RWPE1 (cell line): ENCODE data around the gene ATP5ME.

Experiments used
- CTCF ChIA-PET: fragments of 350-600 bp; sonication (Branson Sonifier 250); formaldehyde crosslinking; extraction: SDS; loops from one replicate; lab custom pipeline; 2021; lab: Yijun Ruan, JAX
- POLR2A ChIA-PET: fragments of 400-600 bp; formaldehyde crosslinking; extraction: SDS; loops from one replicate; lab custom pipeline; 2020; ENCODE audit warnings: antibody characterized with exemption; ENCODE audit not compliant: low non-redundant PET; lab: Yijun Ruan, JAX
- DNase-seq: peaks from one replicate; pipeline ENCODE4 v3.0.0; 2012; ENCODE audit warnings: low spot score
- H3K27ac ChIP-seq: fragments of 450-650 bp; 2 replicates; pipeline ENCODE4 v1.5.1; 2017
- TF ChIP-seq, protein P1 (sequence below): fragments of 450-650 bp; conservative IDR thresholded peaks from 2 replicates; pipeline ENCODE4 v1.5.1; 2017; ENCODE audit warnings: low read depth, mild to moderate bottlenecking

Gene ATP5ME

DNA sequence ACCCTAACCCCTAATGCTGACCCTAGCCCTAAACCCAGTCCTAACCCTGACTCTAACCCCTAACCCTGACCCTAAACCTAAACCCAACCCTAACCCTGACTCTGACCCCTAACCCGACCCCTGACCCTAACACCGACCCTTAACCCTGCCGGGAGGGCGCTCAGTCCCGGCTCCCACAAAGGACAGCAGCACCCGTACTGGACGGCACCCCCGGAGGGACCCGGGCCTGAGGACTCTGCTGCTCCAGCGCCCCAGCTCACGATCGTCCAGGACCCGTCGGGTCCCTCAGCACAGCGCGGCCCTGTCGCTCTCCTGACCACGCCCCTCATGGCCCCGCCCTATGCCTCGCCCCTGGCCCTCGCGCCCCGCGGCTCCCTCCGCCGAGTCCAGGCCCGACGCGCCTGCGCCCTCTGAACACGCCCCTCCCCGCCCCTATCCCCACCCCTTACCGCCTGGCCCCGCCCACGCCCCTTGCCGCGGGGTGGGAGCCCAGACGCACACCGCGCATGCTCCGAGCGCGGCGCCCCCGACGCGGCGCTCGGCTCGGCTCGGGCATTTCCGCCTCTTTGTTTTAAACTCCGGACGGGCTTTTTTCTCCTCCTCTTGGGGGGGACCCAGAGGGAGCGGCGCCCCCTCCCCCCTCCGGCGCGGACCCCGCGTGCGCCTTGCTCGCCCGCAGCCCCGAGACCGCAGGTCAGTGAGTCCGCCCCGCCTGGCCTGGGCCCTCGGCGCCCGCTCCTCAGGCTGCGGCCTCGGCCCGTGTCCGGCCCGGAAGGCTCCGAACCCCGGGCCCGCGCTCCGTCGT lies 31.4 kb upstream of the ATP5ME start, which contains the start of gene PCGF3:
Gene PCGF3, plus strand, starts transcription at position 555 of the 805 bp plus-strand sequence. CDS start 27,849 bp downstream, outside the sequence.
- POLR2A ChIA-PET = no interaction called here

DNA sequence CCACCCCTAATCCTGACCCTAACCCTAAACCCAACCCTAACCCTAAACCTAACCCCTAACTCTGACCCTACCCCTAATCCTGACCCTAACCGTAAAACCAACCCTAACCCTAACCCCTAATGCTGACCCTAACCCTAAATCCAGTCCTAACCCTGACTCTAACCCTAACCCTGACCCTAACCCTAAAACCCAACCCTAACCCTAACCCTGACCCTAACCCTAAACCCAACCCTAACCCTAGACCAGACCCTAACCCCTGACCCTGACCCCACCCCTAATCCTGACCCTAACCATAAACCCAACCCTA lies 30.8 kb upstream of the ATP5ME start:
- DNase-seq = no peak
- TF ChIP-seq, protein P1, sequence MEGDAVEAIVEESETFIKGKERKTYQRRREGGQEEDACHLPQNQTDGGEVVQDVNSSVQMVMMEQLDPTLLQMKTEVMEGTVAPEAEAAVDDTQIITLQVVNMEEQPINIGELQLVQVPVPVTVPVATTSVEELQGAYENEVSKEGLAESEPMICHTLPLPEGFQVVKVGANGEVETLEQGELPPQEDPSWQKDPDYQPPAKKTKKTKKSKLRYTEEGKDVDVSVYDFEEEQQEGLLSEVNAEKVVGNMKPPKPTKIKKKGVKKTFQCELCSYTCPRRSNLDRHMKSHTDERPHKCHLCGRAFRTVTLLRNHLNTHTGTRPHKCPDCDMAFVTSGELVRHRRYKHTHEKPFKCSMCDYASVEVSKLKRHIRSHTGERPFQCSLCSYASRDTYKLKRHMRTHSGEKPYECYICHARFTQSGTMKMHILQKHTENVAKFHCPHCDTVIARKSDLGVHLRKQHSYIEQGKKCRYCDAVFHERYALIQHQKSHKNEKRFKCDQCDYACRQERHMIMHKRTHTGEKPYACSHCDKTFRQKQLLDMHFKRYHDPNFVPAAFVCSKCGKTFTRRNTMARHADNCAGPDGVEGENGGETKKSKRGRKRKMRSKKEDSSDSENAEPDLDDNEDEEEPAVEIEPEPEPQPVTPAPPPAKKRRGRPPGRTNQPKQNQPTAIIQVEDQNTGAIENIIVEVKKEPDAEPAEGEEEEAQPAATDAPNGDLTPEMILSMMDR = no peak
- ChIA-PET POLR2A (no interaction called here), CTCF (no interaction called here)
- H3K27ac ChIP-seq = peak overlapping the region; percentile 77

More for the DNA sequence above, 31.4 kb upstream of the ATP5ME start, which contains the start of gene PCGF3:
- H3K27ac ChIP-seq = peak within 1 kb of the TSS; percentile 77
- DNase-seq = peak; percentile 97
- TF ChIP-seq, protein P1 = no peak
- CTCF ChIA-PET = no interaction called here

DNA sequence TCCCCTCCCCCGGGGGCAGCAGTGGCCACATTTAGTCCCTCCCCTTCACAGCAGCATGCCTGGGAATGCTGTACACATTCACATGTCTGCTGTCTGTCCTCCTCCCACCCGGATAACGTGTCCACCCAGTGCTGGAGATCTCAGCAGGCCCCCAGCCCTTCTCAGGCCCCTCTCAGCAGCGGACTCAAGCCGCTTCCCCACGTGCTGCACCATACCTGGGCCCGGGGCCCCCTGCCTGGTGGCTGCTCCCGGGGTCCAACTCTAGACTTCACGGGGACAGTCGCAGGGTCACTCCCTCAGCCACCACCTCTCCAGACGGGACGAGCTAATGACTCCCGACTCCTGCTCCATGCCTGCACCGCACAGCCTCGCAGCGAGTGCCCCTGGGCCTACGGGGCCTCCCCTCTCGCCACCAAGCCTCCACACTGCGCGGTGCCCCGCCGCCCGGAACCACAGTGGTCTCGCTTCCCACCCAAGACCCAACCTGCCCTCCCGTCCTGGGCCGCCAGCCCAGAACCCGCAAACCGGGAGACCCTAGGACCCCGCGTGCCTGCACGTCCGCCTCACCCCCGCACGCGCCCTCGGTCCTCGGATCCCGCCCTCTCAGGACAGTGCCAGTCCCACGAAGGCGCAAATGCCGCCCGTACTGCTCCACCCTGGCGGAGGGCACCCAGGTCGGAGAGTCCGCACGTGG lies 30.3 kb upstream of the ATP5ME start:
- H3K27ac ChIP-seq = no peak overlapping the region
- DNase-seq = no peak
- POLR2A ChIA-PET = no interaction called here
- TF ChIP-seq, protein P1 = no peak
- CTCF ChIA-PET = no interaction called here

DNA sequence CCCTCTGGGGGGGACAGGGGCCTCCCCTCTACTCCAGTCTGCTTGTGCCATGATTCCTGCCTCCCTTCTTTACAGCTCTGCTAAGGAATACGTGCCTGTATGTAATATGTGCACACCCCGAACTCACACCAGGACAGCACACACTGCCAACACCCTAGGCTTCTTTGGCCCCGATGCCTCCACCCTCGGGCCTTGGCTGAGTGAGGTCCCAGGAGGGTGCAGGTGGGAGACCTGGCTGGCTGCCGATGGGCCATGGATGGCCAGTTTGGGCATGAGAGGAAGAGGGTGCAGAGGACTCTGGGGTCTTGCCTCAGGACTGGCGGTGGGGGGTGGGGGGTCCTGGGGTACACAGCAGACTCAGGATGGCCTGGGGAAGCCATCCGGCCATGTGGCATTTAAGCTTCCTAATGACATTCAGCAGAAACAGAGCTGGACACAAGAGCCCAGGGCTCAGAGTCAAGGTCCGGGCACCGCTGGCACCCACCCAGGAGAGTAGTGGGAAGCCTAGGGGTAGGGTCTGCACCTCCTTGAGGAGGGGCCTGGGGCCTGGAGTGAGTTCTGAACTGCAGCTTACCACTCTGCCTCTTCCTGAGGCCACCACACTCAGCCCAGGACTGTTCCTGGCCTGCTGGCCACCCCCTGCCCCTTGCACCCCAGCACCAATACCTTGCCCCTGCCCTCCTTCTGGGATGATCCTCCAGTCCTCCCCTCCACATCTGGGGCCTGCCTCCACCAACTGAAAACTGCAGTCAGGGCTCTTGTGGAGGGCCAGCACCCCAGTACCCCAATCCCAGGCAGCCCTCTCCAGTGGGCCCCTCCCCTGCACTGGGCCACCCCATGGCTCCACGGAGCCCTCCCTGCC lies 29.5 kb upstream of the ATP5ME start:
- no peak for DNase-seq
- CTCF ChIA-PET = no interaction called here
- POLR2A ChIA-PET = no interaction called here
- H3K27ac ChIP-seq = no peak overlapping the region
- TF ChIP-seq, protein P1 = no peak

DNA sequence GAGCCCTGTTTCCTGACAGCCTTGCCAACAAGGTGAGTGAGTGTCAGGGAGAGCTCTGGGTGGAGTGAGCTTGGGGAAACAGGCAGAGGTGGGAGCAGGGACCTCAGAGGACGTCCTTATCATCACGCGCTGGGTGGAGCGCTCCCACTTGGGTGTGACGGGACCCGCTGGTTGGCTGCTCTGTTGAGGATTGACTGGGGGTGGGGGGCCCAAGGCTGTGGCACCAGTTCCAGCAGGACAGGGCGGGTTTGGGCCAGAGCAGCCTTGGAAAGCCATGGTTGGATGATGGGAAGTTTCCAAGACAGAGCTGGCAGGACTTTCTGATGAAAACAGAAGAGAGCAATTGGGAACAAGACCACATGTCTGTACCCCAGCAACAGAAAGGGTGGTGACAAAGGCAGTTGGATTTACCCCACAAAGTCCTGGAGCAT lies 28.6 kb upstream of the ATP5ME start:
- TF ChIP-seq, protein P1 = no peak
- ChIA-PET POLR2A (no interaction called here), CTCF (no interaction called here)
- no peak for DNase-seq
- no peak overlapping the region for H3K27ac ChIP-seq

DNA sequence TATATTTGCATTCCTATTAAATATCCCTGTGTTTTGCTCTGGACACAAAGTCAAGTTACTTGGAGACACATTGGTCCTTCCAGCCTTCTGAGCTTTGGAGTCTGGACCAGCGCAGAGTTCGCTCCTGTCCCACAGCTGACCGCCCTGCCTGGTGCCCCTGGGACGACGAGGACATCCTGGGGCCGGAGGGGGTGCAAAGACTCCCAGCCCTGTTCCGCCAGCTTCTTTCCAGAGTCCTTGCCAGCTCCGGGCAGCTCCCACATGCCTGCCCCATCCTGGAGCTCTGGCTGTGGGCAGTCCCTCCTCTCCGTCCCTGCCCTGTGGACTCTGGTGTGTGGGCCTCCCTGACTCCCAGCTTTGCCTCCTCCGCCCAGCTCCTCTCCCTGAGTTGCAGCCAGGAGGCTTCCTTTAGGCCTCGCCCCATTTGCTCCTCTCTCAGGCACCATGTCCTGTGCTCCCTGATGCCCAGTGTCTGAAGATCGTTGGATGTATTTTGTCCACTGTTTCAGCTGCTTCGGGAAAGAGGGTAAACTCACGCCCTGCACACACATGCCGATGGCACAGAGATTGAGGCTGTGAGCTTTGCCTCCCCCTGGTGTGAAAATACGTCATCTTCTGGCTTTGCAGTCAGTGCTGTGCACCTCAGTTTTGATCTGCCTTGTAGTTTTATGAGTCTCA lies 26.6 kb upstream of the ATP5ME start:
- ChIA-PET POLR2A (no interaction called here), CTCF (interaction anchor here (1.4 kb wide), 1 partner anchor 17 kb away, joined by 3 read pairs; no protein-coding TSS in a partner anchor)
- TF ChIP-seq, protein P1 = no peak
- no peak for DNase-seq
- no peak overlapping the region; the same call in 1 of the 2 replicates for H3K27ac ChIP-seq
